ENCODE measurements around the gene COASY.

Gene COASY

GRCh38 chr17:42613699-42614295 is 51.8 kb downstream of the COASY start:
- no peak for DNase-seq (ENCODE audit: low read depth)

Data from stimulated activated CD4-positive, alpha-beta T cell treated with anti-CD3 and anti-CD28 coated beads, Interleukin-2, amount 100 ng/mL, for 4 hours (primary cell).